ENCODE results near the gene FOXQ1. TPM values are rescaled to one million over a fixed set of nuclear protein-coding genes. Genes with fewer than 3 reads are reported as not detected.

Gene FOXQ1
- total and polyA plus RNA-seq, 2 of the 13 experiments (the other 11 are each of a cell fraction or from before 2014, with no cell fraction given): 35.2 to 39.8 TPM

DNA sequence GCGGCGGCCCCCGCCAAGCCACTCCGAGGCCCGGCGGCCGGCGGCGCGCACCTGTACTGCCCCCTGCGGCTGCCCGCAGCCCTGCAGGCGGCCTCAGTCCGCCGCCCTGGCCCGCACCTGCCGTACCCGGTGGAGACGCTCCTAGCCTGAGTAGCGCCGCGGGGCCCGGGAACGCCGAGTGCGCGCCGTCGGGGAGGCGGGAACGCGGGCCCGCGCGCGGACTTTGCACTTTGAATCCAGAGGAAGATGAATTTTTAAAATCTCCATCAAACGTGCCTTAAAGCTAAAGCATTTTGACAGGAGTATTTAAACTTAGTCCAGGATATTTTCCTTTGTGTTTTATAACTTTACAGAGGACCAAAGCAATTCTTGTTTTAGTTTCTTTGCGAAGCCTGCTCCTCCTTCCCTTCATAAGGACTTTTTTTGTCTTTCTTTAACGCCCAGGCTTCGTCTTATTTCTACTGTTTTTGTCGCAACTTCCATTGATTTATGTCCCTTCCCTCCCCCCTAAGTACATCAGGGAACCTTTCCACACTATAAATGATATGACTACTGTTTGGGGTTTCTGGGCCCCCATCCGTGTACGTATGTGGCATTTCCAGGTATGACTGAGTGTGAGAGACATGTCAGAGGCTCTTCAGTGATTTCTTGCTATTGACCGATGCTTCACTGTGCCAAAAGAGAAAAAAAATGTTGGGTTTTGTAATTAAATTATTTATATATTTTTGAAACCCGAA is 2.0 kb downstream of the FOXQ1 start (continued):
- TF ChIP-seq, protein P1, sequence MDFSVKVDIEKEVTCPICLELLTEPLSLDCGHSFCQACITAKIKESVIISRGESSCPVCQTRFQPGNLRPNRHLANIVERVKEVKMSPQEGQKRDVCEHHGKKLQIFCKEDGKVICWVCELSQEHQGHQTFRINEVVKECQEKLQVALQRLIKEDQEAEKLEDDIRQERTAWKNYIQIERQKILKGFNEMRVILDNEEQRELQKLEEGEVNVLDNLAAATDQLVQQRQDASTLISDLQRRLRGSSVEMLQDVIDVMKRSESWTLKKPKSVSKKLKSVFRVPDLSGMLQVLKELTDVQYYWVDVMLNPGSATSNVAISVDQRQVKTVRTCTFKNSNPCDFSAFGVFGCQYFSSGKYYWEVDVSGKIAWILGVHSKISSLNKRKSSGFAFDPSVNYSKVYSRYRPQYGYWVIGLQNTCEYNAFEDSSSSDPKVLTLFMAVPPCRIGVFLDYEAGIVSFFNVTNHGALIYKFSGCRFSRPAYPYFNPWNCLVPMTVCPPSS (IDR thresholded peaks at IDR 0.05): no peak
- TF ChIP-seq ZNF563 (CRISPR knock-in tag; IDR thresholded peaks at IDR 0.05): 0 out of 2 replicates have a peak, but pooled peaks have one; percentile 4
- peak; percentile 71; the same call in 1 of the 2 replicates for TF ChIP-seq ZBTB25 (CRISPR knock-in tag; IDR thresholded peaks at IDR 0.05)
- TF ChIP-seq TARDBP (CRISPR knock-in tag; IDR thresholded peaks at IDR 0.05): peak; percentile 59; the same call in 1 of the 2 replicates
- TF ChIP-seq MYNN (CRISPR knock-in tag; IDR thresholded peaks at IDR 0.05; ENCODE audit: low read depth): no peak
- TF ChIP-seq ZMAT3 (CRISPR knock-in tag; conservative IDR thresholded peaks at IDR 0.05): peak; percentile 62; the same call in 1 of the 2 replicates
- TF ChIP-seq TFDP1 (CRISPR knock-in tag; IDR thresholded peaks at IDR 0.05; ENCODE audit: borderline replicate concordance): peak; percentile 82; the same call in 1 of the 2 replicates
- no peak for TF ChIP-seq ZNF770 (CRISPR knock-in tag; IDR thresholded peaks at IDR 0.05)
- TF ChIP-seq, protein P2, sequence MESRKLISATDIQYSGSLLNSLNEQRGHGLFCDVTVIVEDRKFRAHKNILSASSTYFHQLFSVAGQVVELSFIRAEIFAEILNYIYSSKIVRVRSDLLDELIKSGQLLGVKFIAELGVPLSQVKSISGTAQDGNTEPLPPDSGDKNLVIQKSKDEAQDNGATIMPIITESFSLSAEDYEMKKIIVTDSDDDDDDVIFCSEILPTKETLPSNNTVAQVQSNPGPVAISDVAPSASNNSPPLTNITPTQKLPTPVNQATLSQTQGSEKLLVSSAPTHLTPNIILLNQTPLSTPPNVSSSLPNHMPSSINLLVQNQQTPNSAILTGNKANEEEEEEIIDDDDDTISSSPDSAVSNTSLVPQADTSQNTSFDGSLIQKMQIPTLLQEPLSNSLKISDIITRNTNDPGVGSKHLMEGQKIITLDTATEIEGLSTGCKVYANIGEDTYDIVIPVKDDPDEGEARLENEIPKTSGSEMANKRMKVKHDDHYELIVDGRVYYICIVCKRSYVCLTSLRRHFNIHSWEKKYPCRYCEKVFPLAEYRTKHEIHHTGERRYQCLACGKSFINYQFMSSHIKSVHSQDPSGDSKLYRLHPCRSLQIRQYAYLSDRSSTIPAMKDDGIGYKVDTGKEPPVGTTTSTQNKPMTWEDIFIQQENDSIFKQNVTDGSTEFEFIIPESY (CRISPR knock-in tag; IDR thresholded peaks at IDR 0.05): no peak
- no peak for TF ChIP-seq SUZ12 (IDR thresholded peaks at IDR 0.05; ENCODE audit: low read depth, low read length)
- 0 out of 2 replicates have a peak, but pooled peaks have one; percentile 21 for TF ChIP-seq ZNF124 (CRISPR knock-in tag; IDR thresholded peaks at IDR 0.05)
- TF ChIP-seq ATRX (CRISPR knock-in tag; IDR thresholded peaks at IDR 0.05; ENCODE audit: borderline replicate concordance): no peak
- TF ChIP-seq ZNF180 (CRISPR knock-in tag; IDR thresholded peaks at IDR 0.05; ENCODE audit: borderline replicate concordance, low read depth): no peak
- TF ChIP-seq, protein P3, sequence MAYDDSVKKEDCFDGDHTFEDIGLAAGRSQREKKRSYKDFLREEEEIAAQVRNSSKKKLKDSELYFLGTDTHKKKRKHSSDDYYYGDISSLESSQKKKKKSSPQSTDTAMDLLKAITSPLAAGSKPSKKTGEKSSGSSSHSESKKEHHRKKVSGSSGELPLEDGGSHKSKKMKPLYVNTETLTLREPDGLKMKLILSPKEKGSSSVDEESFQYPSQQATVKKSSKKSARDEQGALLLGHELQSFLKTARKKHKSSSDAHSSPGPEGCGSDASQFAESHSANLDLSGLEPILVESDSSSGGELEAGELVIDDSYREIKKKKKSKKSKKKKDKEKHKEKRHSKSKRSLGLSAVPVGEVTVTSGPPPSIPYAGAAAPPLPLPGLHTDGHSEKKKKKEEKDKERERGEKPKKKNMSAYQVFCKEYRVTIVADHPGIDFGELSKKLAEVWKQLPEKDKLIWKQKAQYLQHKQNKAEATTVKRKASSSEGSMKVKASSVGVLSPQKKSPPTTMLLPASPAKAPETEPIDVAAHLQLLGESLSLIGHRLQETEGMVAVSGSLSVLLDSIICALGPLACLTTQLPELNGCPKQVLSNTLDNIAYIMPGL (CRISPR knock-in tag; IDR thresholded peaks at IDR 0.05; ENCODE audit: borderline replicate concordance in 1 of 2, low read depth in 1 of 2): peak; percentile 89 to 94
- peak; percentile 67; the same call in 1 of the 2 replicates for TF ChIP-seq HDAC2 (CRISPR knock-in tag; IDR thresholded peaks at IDR 0.05)
- 0 out of 2 replicates have a peak, but pooled peaks have one; percentile 52 for TF ChIP-seq RXRA (CRISPR knock-in tag; IDR thresholded peaks at IDR 0.05)
- TF ChIP-seq ZNF331 (CRISPR knock-in tag; IDR thresholded peaks at IDR 0.05): peak; percentile 66
- TF ChIP-seq HOXA5 (CRISPR knock-in tag; IDR thresholded peaks at IDR 0.05): peak; percentile 73; the same call in 1 of the 2 replicates
- 0 out of 2 replicates have a peak, but pooled peaks have one; percentile 36 for TF ChIP-seq DNMT1 (CRISPR knock-in tag; IDR thresholded peaks at IDR 0.05)
